PC-9 (cell line): Measurements from ENCODE around the gene UNCX.
"Not testable (repeated sequence)": the region's sequence is repeated elsewhere in the genome, so short reads cannot be mapped to it uniquely, and the experiment has no call there.

ENCODE experiments used
- EZH2 ChIP-seq: fragments of 200-600 bp; sonication (generic); IDR thresholded peaks from 2 replicates; pipeline ENCODE4 v1.8.0; 2017; ENCODE audit warnings: antibody characterized with exemption, low read depth
- TF ChIP-seq, protein P1 (sequence below): fragments of 200-600 bp; sonication (generic); conservative IDR thresholded peaks from 2 replicates; pipeline ENCODE4 v1.6.1; 2017; ENCODE audit warnings: mixed run types, antibody characterized with exemption, mild to moderate bottlenecking, moderate library complexity

DNA sequence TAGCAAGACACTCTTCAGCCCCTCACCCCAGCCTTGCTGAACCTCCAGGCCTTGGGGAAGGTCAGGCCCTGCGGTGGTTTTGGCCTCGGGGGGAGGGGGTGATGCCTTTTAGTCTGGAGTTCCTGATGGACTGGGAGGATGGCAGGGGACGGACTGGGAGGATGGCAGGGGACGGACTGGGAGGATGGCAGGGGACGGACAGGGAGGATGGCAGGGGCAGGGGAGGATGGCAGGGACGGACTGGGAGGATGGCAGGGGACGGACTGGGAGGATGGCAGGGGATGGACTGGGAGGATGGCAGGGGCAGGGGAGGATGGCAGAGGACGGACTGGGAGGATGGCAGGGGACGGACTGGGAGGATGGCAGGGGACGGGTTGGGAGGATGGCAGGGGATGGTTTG is 28.4 kb downstream of the UNCX start:
- TF ChIP-seq EZH2: not testable (repeated sequence)
- TF ChIP-seq, protein P1, sequence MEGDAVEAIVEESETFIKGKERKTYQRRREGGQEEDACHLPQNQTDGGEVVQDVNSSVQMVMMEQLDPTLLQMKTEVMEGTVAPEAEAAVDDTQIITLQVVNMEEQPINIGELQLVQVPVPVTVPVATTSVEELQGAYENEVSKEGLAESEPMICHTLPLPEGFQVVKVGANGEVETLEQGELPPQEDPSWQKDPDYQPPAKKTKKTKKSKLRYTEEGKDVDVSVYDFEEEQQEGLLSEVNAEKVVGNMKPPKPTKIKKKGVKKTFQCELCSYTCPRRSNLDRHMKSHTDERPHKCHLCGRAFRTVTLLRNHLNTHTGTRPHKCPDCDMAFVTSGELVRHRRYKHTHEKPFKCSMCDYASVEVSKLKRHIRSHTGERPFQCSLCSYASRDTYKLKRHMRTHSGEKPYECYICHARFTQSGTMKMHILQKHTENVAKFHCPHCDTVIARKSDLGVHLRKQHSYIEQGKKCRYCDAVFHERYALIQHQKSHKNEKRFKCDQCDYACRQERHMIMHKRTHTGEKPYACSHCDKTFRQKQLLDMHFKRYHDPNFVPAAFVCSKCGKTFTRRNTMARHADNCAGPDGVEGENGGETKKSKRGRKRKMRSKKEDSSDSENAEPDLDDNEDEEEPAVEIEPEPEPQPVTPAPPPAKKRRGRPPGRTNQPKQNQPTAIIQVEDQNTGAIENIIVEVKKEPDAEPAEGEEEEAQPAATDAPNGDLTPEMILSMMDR: not testable (repeated sequence)
